NCI-H82 treated with DMSO at 0.1 percent for 48 hours (cell line): ENCODE results near the gene CDKN3.
"Not testable (repeated sequence)": the region's sequence is repeated elsewhere in the genome, so short reads cannot be mapped to it uniquely, and the experiment has no call there.

Experiments used
- DNase-seq: peaks from one replicate; lab custom pipeline; 2025; ENCODE audit not compliant: unreplicated experiment; lab: John Stamatoyannopoulos, UW

Gene CDKN3

DNA sequence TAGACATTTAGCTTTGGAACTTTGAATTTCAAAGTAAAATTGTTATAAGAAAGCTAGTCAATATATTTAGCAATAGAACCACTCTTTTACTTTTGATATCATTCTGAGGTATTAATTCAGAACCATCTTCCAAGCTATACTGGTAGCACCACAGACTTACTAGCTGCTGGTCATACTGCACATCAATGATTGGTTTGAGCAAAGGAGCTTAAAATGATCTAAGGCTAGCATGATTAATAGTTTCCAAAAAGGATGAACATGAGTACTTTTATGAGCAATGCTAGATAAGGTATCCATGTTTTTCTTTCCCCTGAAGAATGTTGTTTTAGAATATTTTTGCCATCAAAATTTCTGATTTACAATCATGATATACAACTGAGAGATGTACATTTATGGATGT lies 27.2 kb downstream of the CDKN3 start:
- DNase-seq, result no peak

DNA sequence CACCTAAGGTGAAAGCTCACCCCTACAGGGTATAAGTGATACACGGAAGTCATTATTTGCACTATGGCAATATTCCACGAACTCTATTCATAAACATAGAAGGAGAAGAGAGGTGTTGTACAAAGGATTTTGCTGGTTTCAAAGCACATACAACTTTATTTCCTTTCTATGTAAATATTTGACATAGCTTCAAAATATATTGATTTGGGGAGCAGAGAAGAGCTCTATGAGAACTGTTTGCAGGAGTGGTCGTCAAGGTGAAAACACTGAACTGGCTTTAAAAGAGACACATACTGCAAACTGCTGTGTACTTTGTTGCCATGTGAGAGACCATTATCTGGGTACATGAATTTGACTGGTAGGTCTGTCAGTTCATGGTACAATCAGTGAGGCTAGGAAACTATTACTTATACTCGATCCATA lies 27.7 kb downstream of the CDKN3 start:
- DNase-seq, result no peak

DNA sequence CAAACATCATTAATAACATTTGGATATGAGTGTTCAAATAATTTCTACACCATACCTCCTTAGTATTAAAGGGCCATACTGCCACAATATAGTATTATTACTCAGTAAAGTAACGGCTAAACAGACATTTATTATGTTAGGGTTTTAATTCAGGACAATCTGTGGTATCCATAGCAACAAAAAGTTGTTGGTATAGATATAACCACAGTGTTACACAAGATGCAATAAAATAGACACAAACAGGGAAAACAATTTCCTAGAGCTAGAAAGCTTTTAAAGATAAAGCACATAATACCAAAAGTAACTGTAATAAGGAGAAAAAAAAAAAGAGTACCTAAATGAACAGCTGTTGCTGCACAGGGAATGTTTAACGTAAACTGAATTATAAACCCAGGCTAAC lies 28.3 kb downstream of the CDKN3 start:
- no peak for DNase-seq

DNA sequence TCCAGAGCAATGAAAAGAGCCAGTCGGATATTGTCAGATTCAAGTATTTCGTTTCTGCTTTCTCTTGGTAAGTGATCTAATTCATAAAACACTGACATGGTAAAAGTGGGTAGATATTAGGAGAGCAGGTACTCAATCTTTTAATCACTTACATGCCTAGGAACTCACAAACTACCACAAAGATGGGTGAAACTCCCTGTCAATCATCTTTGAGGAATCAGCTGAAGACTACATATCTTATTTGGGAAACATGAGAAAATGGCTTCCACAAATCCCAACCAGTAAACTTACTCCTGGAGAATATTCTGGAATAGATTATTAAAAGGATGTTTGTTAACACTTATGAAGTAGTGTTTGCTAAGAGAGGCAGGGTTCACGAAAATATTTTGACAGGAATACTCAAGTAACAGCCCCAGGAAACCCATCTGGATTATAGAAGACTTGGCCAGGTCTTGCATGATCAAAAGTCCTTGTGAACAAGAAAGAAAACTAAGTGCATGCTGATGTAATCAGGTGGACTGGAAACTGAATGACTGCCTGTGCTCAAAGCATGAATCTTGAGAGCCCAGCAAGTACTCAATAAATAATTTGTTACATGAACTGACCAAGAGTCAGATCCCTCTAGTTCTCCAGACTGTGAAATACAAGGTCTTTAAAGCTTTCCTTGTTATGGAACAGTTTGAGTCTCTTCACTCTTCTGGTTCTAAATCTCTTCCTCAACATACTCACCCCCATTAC lies 28.9 kb downstream of the CDKN3 start:
- DNase-seq, result no peak

DNA sequence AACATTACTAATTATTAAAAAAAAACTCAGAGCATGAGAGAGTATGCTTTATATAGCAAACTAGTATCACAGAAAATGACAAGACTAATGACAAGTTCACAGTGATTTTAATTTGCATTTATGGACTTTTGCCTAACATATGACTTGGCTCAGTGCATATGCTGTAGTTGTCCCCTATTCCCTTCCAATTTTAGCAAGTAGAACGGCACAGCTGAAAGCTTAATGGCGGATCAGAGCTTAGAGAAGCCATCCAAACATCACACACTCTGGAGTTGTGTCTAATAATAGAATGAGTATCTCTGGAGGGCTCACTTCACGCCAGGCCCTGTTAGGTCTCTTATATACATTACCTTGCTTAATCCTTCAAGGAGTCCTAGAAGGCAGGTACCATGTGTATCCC lies 31.1 kb downstream of the CDKN3 start:
- no peak for DNase-seq

DNA sequence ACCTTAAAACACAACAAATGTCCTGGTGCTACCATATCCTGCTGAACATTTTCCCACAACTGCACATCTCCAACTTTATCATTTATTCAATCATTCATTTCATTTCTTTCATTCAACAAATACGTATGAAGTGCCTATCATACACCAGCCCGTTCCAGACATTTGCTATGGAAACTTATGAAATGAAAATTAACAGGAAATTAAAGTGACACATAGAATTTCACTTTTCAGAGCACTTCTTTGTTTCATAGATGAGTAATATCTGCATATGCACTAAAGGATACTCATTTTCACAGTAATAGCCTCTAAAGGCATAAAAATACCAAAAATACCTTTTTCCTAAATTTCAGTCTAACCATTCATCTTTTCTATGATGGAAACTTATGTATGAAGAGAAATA lies 31.7 kb downstream of the CDKN3 start:
- DNase-seq, result no peak

DNA sequence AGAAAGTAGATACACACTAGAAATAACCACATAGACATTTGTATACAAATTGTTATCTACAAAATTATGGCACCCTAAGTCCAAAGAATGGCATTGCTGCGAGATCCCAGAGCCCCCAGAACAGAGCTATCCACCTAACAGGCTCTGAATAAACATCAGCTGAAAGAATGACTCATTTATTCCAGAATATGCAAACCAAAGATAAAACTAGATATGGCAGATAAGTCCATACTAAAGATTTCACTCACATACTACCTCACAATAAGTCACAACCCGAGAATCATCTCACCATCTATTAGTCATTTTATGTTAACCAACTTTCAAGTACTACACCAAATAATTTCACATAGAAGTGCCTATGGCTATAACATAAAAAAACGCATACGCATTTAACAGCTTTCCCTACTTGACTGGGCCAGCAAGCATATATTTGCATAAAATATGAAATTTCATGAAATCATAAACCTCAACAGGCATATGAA lies 38.7 kb downstream of the CDKN3 start:
- no peak for DNase-seq

DNA sequence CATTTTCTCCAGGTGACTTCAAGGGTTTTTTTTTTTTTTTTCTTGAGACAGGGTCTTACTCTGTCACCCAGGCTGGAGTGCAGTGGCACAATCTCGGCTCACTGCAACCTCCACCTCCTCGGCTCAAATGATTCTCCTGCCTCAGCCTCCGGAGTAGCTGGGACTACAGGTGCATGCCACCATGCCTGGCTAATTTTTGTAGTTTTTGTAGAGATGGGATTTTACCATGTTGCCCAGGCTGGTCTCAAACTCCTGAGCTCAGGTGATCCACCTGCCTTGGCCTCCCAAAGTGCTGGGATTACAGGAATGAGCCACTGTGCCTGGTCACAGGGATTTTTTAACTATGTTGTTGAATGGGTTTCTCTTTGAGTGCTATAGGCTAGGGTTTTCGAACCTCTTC lies 41.1 kb downstream of the CDKN3 start:
- not testable (repeated sequence) for DNase-seq

DNA sequence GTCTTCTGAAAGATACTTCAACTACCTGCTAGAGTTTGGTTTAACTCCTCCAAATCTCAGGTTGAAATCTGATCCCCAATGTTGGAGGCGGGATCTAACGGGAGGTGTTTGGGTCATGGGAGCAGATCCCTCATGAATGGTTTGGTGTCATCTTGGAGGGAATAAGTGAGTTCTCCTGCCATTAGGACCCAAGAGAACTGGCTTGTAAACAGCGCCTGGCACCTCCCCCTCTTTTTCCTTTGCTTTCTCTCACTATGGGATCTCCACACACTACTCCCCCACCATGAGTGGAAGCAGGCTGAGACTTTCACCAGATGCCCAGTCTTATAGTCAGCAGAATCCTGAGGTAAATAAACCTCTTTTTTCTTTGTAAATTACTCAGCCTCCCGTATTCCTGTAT lies 41.9 kb downstream of the CDKN3 start:
- no peak for DNase-seq

DNA sequence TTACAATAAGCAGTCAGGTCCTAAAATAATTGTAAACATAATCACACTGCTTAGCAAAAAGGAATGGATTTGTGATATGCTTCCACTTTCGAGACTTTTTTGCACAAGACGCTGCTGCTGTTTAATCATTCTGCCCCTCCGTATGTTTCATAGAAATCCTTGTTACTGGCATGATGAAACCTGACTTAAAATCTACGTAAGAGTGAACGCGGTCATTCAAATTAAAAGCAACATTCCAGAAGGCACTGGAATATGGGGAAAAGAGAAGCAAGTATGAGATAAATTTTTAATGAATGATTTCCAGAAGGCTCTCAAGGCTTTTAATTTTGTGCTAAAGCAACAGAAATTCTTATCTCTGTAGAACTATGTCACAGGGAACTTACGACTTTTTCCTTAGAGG lies 43.2 kb downstream of the CDKN3 start:
- no peak for DNase-seq

DNA sequence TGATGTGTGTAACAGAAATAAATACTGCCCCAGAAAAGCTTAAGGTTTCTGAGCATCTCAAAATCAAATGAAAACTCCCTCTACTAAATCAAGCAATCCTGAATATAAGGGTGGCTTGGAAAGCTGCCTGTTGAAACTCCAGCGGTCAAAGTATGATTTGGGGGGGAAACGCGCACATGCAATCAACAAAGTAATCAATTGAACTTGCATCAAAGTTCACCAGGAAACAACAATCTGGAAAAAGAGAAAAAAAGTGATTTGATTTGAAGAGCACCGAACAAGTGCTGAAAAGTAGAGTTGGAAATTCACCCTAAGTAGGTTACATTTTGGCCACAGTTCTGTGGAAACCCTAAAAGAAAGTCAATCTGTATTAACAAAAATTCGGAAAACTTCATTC lies 43.7 kb downstream of the CDKN3 start:
- DNase-seq, result no peak

DNA sequence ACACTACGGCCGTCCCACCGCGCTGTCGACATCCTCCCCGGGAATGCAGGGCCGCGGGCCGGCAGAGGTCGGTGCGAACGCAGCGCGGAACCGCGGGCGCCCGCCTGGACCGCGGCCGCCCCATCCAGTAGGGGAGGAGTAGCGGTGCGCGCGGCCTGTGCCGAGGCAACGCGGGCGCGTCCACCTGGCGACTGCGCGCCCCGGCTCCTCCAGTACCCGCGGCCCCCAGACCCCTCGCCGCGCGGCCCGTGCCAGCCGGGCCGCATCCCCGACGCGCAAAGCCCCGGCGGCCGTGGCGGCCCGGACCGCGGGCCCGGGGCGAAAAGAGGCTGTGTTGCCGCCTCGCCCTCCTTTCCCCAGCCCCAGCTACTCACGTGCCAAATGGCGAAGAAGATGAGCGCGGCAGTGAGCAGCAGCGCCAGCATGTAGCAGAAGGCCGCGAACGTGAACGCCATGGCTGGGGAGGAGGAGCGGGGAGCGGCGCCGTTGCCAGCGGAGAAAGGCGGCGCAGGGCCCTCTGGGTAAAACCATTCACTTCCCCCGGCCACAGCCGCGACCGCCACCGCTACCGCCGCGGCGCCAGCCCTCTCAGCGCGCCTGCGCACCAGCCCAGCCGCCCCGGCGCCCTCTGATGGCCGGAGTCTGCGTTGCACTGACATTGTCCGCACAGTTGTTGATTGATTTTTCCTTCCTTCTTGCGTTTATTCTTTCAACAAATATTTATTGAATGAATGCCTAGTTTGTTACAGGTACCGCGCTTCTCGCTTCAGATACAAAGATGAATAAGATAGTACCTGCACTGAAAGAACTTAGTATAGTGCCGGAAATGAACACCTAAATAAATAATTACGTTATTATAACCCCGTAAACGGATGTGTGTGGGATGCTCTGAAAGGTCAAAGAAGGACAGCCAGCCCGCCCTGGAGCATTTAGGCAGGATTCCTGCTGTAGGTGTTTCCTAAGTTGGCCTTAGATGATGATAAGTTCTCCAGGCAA lies 44.4 kb downstream of the CDKN3 start, which contains the start of gene CNIH1:
TSS of gene CNIH1 (minus strand) at position 502 of the 996 bp plus-strand sequence. CDS start at position 455, 47 bp downstream.
- peak; percentile 71 for DNase-seq

DNA sequence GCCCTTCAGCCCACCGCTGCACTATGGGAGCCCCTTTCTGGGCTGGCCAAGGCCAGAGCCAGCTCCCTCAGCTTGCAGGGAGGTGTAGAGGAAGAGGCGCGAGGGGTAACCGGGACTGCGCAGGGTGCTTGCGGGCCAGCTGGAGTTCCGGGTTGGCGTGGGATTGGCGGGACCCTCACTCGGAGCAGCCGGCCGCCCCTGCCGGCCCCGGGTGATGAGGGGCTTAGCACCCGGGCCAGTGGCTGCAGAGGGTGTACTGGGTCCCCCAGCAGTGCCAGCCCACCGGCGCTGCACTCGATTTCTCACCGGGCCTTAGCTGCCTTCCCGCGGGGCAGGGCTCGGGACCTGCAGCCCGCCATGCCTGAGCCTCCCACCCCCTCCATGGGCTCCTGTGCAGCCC lies 46.2 kb downstream of the CDKN3 start:
- not testable (repeated sequence) for DNase-seq

DNA sequence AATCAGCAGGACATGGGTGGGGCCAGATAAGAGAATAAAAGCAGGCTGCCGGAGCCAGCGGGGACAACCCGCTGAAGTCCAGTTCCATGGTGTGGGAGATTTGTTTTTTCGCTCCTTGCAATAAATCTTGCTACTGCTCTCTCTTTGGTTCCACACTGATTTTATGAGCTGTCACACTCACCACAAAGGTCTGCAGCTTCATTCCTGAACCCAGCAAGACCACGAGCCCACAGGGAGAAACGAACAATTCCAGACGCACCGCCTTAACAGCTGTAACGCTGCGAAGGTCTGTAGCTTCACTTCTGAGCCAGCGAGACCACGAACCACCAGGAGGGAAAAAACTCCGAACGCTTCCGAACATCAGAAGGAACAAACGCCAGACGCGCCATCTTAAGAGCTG lies 47.2 kb downstream of the CDKN3 start:
- DNase-seq, result no peak

DNA sequence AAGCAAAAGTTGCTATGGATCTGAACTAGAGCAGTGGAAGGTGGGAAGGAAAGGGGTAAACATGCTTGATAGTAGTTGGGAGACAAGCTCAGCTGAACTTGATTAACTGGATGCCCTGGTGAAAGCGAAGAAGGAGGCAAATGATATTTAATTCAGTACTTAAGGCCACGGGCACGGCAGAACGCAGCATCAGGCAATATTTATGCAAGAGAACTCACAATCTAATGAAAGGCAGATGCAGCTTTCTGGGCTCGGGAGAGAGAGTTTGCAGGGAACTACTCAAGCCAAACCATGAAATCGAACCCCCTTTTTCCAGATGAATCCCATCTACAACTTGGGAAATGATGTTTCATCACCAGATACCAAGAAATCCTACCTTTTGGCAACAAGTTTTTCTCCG lies 47.9 kb downstream of the CDKN3 start:
- DNase-seq, result no peak

DNA sequence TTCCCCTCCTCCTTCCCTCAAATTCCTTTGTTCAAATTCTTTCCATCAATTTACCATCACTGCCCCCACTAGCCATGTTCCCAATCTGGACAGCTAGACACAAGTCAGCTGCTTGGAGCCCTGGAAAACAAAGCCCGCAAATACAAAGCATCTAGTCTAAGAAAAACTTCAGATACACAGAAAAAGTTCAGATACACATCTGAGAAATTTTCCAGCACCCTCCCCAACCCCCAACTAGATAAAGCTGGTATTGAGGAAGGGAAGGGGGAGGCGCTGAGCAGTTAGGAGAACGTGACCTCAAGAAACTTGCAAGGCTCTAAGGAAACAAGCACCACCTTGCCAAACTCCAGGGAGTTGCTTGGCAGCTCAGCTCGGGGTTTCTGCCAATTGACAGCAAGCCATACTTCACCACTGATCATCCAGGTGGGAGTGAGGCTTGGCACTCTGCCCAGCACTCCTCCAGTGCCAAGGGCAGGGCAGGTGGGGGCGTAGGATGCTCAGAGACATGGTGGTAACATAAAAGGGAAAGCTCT lies 49.4 kb downstream of the CDKN3 start:
- no peak for DNase-seq

DNA sequence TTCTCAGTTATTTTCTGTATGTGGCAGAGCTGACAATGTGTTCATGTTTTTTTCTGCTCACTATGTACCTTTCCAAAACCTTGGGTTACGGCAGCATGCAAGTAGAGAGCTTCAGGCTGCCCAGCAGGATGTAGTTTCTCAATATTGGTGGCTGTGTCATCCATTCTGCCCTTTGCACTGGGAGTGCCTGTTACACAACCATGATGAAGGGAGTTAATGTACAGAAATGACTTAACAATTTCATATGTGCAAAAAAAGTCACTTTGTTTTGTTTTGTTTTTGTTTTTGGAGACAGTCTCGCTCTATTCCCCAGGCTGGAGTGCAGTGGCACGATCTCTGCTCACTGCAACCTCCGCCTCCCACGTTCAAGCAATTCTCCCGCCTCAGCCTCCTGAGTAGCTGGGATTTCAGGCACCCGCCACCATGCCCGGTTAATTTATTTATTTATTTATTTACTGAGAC lies 50.5 kb downstream of the CDKN3 start:
- no peak for DNase-seq

DNA sequence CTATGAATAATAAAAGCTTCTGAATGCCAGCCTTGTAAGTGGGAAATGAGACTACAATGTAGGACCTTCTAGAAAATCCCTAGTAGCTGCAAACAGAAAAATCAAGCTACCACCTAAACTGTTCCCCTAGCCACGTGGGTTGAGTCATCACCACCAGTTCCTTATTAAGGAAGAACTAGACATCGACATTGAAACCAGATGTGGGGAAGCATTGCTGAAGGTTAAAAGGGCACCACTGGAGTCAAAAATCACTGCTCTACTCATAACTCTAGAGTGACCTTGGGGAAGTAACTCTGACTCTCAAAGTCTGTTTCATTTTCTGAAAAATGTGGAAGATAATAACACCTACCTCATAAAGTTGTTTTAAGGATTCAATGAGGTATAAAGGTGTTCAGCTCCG lies 53.7 kb downstream of the CDKN3 start:
- no peak for DNase-seq

DNA sequence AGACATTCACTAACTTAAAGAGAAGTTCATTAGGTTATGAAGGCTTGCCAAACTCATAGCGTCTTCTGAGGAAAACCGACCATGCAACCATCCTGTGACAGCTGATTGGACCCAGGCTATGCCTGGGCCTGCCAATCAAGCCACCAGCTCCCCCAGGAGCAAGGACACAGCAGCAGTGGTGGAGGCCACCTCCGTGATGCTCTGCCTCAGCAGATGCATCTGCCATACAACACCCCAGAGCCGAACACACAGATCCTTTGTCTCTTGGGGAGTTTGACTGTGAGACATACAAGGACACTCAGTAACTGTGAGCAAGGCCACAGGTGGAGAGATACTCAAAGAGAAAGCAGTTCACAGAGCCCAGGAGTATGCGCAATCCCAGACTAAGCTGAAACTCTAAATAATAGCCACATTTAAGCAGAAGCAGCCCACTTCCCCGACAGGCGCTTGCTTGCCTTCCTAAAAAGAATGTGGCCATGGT lies 54.4 kb downstream of the CDKN3 start:
- DNase-seq, result no peak

DNA sequence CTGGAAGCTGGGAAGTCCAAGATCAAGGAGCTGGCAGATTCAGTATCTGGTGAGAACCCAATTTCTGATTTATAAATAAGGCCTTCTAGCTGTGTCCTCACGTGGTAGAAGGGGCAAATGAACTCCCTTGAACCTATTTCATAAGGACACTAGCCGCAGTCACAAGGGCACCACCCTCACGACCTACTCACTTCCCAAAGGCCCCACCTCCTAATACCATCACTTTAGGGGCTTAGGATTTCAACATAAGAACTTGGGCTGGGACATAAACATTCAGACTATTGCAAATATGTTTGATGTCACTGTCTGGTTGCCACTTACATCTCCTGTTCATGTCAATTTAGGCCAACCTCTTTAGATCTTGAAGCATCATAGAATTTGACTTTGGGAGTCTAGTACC lies 55.2 kb downstream of the CDKN3 start:
- DNase-seq, result no peak

DNA sequence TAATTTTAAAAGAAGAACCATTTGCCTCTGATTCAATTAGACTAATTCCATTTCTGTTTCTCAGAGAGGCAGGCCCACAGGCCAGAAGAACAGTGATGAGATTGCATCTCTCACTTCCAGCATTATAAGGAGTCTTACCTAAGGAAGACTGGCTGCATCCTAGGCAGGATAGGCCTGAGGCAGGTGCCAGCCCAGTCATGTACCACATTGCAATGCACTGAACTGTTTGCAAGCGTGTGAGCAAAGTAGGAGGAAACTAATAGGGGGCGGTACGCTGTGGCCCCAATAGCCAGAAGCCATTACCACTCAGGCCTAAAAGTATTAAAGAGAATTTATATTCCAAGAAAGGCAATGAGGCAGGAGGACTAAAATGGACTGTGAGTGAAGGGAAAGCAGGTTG lies 56.4 kb downstream of the CDKN3 start:
- DNase-seq, result no peak
